H1 (cell line): ENCODE results near the gene ELMO1. TPM values are rescaled to one million over a fixed set of nuclear protein-coding genes. Genes with fewer than 3 reads are reported as not detected.

ENCODE experiments used
- CTCF ChIA-PET: fragments of 300-600 bp; sonication (Branson Sonifier 250); formaldehyde crosslinking; loops from one replicate; lab custom pipeline; 2021; ENCODE audit not compliant: partially characterized antibody; lab: Charles Lee
- POLR2A ChIA-PET: fragments of 300-600 bp; sonication (Branson Sonifier 250); formaldehyde crosslinking; loops from one replicate; lab custom pipeline; 2021; ENCODE audit warnings: inconsistent platforms; ENCODE audit not compliant: partially characterized antibody; lab: Charles Lee
- DNase-seq, 2 experiments: peaks; one replicate each; pipeline versions ENCODE4 v3.0.0 to v3.0.0-alpha.2; 2010 to 2022; ENCODE audit warnings: low spot score in 2 of 2, low read depth in 1 of 2, mixed read lengths in 1 of 2
- FAIRE-seq: peaks from 2 replicates; lab custom pipeline; 2011; peaks lifted over from hg19 to GRCh38; lab: Jason Lieb, UNC
- H2AFZ ChIP-seq: 2 replicates; pipeline ENCODE4 v1.8.1; 2012; ENCODE audit warnings: low read length, inconsistent platforms
- H2AK5ac ChIP-seq: 2 replicates; pipeline ENCODE4 v1.6.1; 2013; ENCODE audit warnings: low read depth, low read length
- H2BK120ac ChIP-seq: replicated peaks from 2 replicates; pipeline ENCODE3; 2013; ENCODE audit warnings: low read depth, low read length, inconsistent platforms
- H2BK12ac ChIP-seq: 2 replicates; pipeline ENCODE4 v1.6.1; 2013; ENCODE audit warnings: low read depth, low read length
- H2BK15ac ChIP-seq: 2 replicates; pipeline ENCODE4 v1.6.1; 2013; ENCODE audit warnings: low read length
- H2BK20ac ChIP-seq: 2 replicates; pipeline ENCODE4 v1.6.1; 2013; ENCODE audit warnings: low read length
- H2BK5ac ChIP-seq: 2 replicates; pipeline ENCODE4 v1.6.1; 2013; ENCODE audit warnings: low read depth, low read length
- H3K14ac ChIP-seq: 2 replicates; pipeline ENCODE4 v1.6.1; 2013; ENCODE audit warnings: inconsistent platforms; ENCODE audit not compliant: insufficient read length
- H3K18ac ChIP-seq: 2 replicates; pipeline ENCODE4 v1.6.1; 2013; ENCODE audit warnings: low read length; ENCODE audit errors: extremely low read depth
- H3K23ac ChIP-seq: 2 replicates; pipeline ENCODE4 v1.6.1; 2013; ENCODE audit warnings: inconsistent platforms; ENCODE audit not compliant: insufficient read length
- H3K23me2 ChIP-seq: 2 replicates; pipeline ENCODE4 v1.6.1; 2013; ENCODE audit warnings: low read depth, low read length
- H3K27ac ChIP-seq: 2 replicates; pipeline ENCODE4 v1.6.1; 2011; ENCODE audit warnings: low read depth, low read length, inconsistent platforms
- H3K27me3 ChIP-seq, 4 experiments: replicated peaks in 1 of 4; 1 replicate in 1 of 4; 2 replicates in 3 of 4; pipeline versions ENCODE4 v1.6.1 to v1.8.1; 2011 to 2013; ENCODE audit warnings: low read length in 3 of 4, mild to moderate bottlenecking in 3 of 4, inconsistent platforms in 2 of 4, mixed read lengths in 2 of 4, moderate library complexity in 1 of 4; ENCODE audit not compliant: control insufficient read depth in 3 of 4, insufficient read depth in 3 of 4; ENCODE audit errors: extremely low read depth in 1 of 4
- H3K36me3 ChIP-seq, 4 experiments: 2 replicates each; pipeline versions ENCODE4 v1.6.1 to v1.8.1; 2011 to 2013; ENCODE audit warnings: mild to moderate bottlenecking in 4 of 4, low read length in 3 of 4, moderate library complexity in 2 of 4, control low read depth in 1 of 4, inconsistent platforms in 1 of 4; ENCODE audit not compliant: insufficient read depth in 4 of 4, control insufficient read depth in 2 of 4
- H3K4ac ChIP-seq: replicated peaks from 2 replicates; pipeline ENCODE3; 2013; ENCODE audit warnings: low read length, low read depth, mixed read lengths, inconsistent platforms; ENCODE audit not compliant: insufficient read length
- H3K4me1 ChIP-seq, 4 experiments: replicated peaks in 1 of 4; 1 replicate in 1 of 4; 2 replicates in 3 of 4; pipeline versions ENCODE4 v1.6.1 to v1.8.1; 2011 to 2013; ENCODE audit warnings: low read length in 3 of 4, inconsistent platforms in 2 of 4, mixed read lengths in 1 of 4; ENCODE audit not compliant: insufficient read depth in 4 of 4, control insufficient read depth in 3 of 4
- H3K4me2 ChIP-seq, 2 experiments: 2 replicates each; pipeline versions ENCODE4 v1.6.1 to v1.8.1; 2011 to 2013; ENCODE audit warnings: low read depth in 2 of 2, low read length in 2 of 2, control low read depth in 1 of 2, inconsistent platforms in 1 of 2, mild to moderate bottlenecking in 1 of 2; ENCODE audit not compliant: insufficient read depth in 1 of 2
- H3K4me3 ChIP-seq, 4 experiments: fragments of 200-600, 300-600 bp in 1 of 4; sonication (generic), shearing (Covaris generic), sonication (Bioruptor Twin) in 1 of 4; 2 replicates each; pipeline versions ENCODE4 v1.5.1 to v1.8.1; 2011 to 2016; ENCODE audit warnings: low read length in 4 of 4, low read depth in 3 of 4, control low read depth in 2 of 4, inconsistent platforms in 2 of 4, mild to moderate bottlenecking in 2 of 4, mixed read lengths in 1 of 4, moderate library complexity in 1 of 4; ENCODE audit not compliant: insufficient read depth in 2 of 4; ENCODE audit errors: extremely low read depth in 1 of 4
- H3K56ac ChIP-seq: replicated peaks from 2 replicates; pipeline ENCODE3; 2013; ENCODE audit warnings: low read depth, mild to moderate bottlenecking, mixed read lengths, low read length, inconsistent platforms; ENCODE audit not compliant: insufficient read length
- H3K79me1 ChIP-seq: 2 replicates; pipeline ENCODE4 v1.6.1; 2013; ENCODE audit warnings: low read depth, low read length, control low read depth
- H3K79me2 ChIP-seq, 2 experiments: 2 replicates each; pipeline versions ENCODE4 v1.6.1 to v1.8.1; 2012 to 2013; ENCODE audit warnings: low read length in 2 of 2, mild to moderate bottlenecking in 2 of 2, inconsistent platforms in 1 of 2; ENCODE audit not compliant: insufficient read depth in 2 of 2, control insufficient read depth in 1 of 2
- H3K9ac ChIP-seq, 4 experiments: replicated peaks in 1 of 4; 1 replicate in 1 of 4; 2 replicates in 3 of 4; pipeline versions ENCODE4 v1.6.1 to v1.8.1; 2011 to 2013; ENCODE audit warnings: low read depth in 3 of 4, low read length in 3 of 4, control low read depth in 2 of 4, mild to moderate bottlenecking in 2 of 4, moderate library complexity in 2 of 4, inconsistent platforms in 1 of 4; ENCODE audit errors: extremely low read depth in 1 of 4
- H3K9me3 ChIP-seq, 2 experiments: 2 replicates each; pipeline versions ENCODE4 v1.6.1 to v1.8.1; 2012 to 2013; ENCODE audit warnings: mild to moderate bottlenecking in 2 of 2, moderate library complexity in 2 of 2, control low read depth in 1 of 2, inconsistent platforms in 1 of 2, low read depth in 1 of 2, low read length in 1 of 2, mixed read lengths in 1 of 2; ENCODE audit not compliant: insufficient read depth in 2 of 2
- H4K20me1 ChIP-seq, 2 experiments: replicated peaks in 1 of 2; 2 replicates each; pipeline versions ENCODE3 to v1.8.1; 2011 to 2013; ENCODE audit warnings: inconsistent platforms in 2 of 2, low read length in 2 of 2, mild to moderate bottlenecking in 1 of 2; ENCODE audit not compliant: insufficient read depth in 2 of 2, control insufficient read depth in 1 of 2
- H4K5ac ChIP-seq: 2 replicates; pipeline ENCODE4 v1.6.1; 2013; ENCODE audit warnings: low read length, low read depth, mixed read lengths, inconsistent platforms; ENCODE audit not compliant: insufficient read length
- H4K8ac ChIP-seq: 2 replicates; pipeline ENCODE4 v1.8.0; 2013; ENCODE audit warnings: mild to moderate bottlenecking, moderate library complexity, low read length, inconsistent platforms; ENCODE audit not compliant: insufficient read depth; ENCODE audit errors: extremely low read depth
- H4K91ac ChIP-seq: replicated peaks from 2 replicates; pipeline ENCODE3; 2013; ENCODE audit warnings: low read length, mixed read lengths, inconsistent platforms; ENCODE audit not compliant: insufficient read length
- CREB1 ChIP-seq: IDR thresholded peaks from 2 replicates; pipeline ENCODE4 v1.6.1; 2012; ENCODE audit warnings: inconsistent platforms
- POLR2AphosphoS5 ChIP-seq: IDR thresholded peaks from 2 replicates; pipeline ENCODE4 v1.6.1; 2011; ENCODE audit warnings: low read depth, low read length
- RNF2 ChIP-seq: fragments of 200-900, 300-1000 bp; sonication (generic); IDR thresholded peaks from 2 replicates; pipeline ENCODE4 v1.7.1; 2016; ENCODE audit warnings: borderline replicate concordance, low read depth, mild to moderate bottlenecking, antibody characterized with exemption, low read length; ENCODE audit not compliant: poor library complexity, severe bottlenecking; ENCODE audit errors: missing control alignments
- WGBS, 2 experiments: shearing (Covaris generic) in 1 of 2; methylation state at CpG; one replicate each; pipeline versions ENCODE4 v1.1.6 to v1.1.7; 2013 to 2015; ENCODE audit warnings: low lambda C conversion rate in 2 of 2, mixed read lengths in 2 of 2, inconsistent platforms in 1 of 2, low coverage in 1 of 2, missing lambda C conversion rate in 1 of 2; ENCODE audit not compliant: insufficient replicate concordance in 2 of 2, insufficient coverage in 1 of 2, insufficient read length in 1 of 2; ENCODE audit errors: extremely low coverage in 1 of 2, missing lambda C conversion rate in 1 of 2; 5-methylcytosine and 5-hydroxymethylcytosine counted together
- polyA plus RNA-seq, 7 experiments: library from polyadenylated mRNA; depleted of rRNA in 3 of 7; stranded (reverse) in 5 of 7; unstranded in 2 of 7; fragments of >200 nt in 5 of 7; fragments of 200-250 nt in 2 of 7; gene quantifications; 1 replicate in 5 of 7; 2 replicates in 1 of 7; 4 replicates in 1 of 7; pipeline versions ENCODE4 v1.2.1 to v1.2.3, GENCODE V29; 2011 to 2013; ENCODE audit warnings: missing spikeins in 2 of 7, mixed read lengths in 2 of 7
- total RNA-seq: library from RNA; stranded (reverse); fragmentation: NEBNext Ultra II Directional; extraction: Animal tissue kit (Norgen Biotek cat#: 25700); gene quantifications from 2 replicates; pipeline ENCODE4 v1.2.1, GENCODE V29; 2021

Gene ELMO1
- total and polyA plus RNA-seq, 2 of the 8 experiments (the other 6 are each of a cell fraction or from before 2014, with no cell fraction given) = 18.4 to 21.0 TPM

DNA sequence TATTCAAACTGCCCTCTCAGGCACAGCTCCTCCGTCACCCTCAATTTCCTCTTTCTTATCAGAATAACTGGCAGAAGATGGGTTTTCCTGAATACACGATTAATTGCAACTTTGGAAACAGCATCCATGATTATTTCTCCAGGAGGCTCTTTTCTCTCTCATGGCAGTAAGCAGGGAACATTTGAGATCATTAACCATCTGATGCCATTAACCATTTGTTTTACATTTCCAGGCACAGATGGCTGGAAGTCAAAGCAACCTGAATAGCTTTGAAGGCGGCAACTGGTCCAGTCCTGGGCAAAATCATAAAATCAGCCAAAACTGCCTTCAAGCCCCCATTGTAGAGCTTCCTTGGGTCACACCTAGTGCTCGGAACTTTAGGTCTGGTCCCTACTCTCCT, 434.9 kb downstream of the ELMO1 start:
- Histone ChIP-seq H4K20me1 (no peaks in the 10 kb centered on the region), H2AK5ac (no peak overlapping the region), H4K5ac (no peak overlapping the region), H3K4me2 (no peak overlapping the region), H3K4me1 (no peaks in the 10 kb centered on the region), H3K4me3 (no peak overlapping the region), H3K23ac (no peak overlapping the region), H3K14ac (no peak overlapping the region), H3K18ac (no peak overlapping the region), H3K9ac (no peak overlapping the region), H2BK15ac (no peak overlapping the region), H2BK120ac (no peak overlapping the region), H3K4ac (no peak overlapping the region), H3K23me2 (no peaks in the 10 kb centered on the region), H4K8ac (no peak overlapping the region), H4K91ac (no peak overlapping the region), H2BK12ac (no peak overlapping the region), H3K56ac (no peak overlapping the region), H2BK20ac (no peak overlapping the region), H3K36me3 (no peaks in the 10 kb centered on the region), H3K9me3 (no peaks in the 10 kb centered on the region), H3K27ac (no peak overlapping the region), H3K79me1 (no peaks in the 10 kb centered on the region), H3K27me3 (no peaks in the 10 kb centered on the region), H3K79me2 (no peaks in the 10 kb centered on the region), H2BK5ac (no peak overlapping the region), H2AFZ (no peak overlapping the region)
- no peak for TF ChIP-seq CREB1
- TF ChIP-seq RNF2 = no peak
- TF ChIP-seq POLR2AphosphoS5 = no peak
- no peak for DNase-seq
- ChIA-PET POLR2A (no interaction called here), CTCF (interaction anchor here (1.1 to 2.6 kb wide), 5 partner anchors 11 to 572 kb away, joined by 3 to 10 read pairs (median 4); no protein-coding TSS in a partner anchor)
- no peak for FAIRE-seq
- WGBS, 2 experiments = 90% methylated on average over 4 of the region's 4 CpGs; no CpG with 5 or more reads in 1 of the 2 experiments
